HepG2 (cell line): ENCODE data around the gene TACC2. TPM values are rescaled to one million over a fixed set of nuclear protein-coding genes. Genes with fewer than 3 reads are reported as not detected.

Experiments
- ATAC-seq: fragments of 200-7000 bp; cut with Tn5 transposase; 3 replicates; pipeline ENCODE4 v1.9.1; 2020; ENCODE audit warnings: mild to moderate bottlenecking, moderate library complexity
- BruUV-seq: library from RNA; stranded (reverse); fragments of 400-500 nt; replicated peaks from 2 replicates; lab custom pipeline; 2021; lab: Mats Ljungman, UMichigan
- CTCF ChIA-PET: fragments of 300-600 bp; formaldehyde crosslinking; extraction: SDS; loops from one replicate; lab custom pipeline; 2021; ENCODE audit warnings: low total read pairs, inconsistent platforms, low intra/inter-chr PET ratio; lab: Yijun Ruan, JAX
- POLR2A ChIA-PET: fragments of 350-600 bp; sonication (Branson Sonifier 250); formaldehyde crosslinking; loops from one replicate; lab custom pipeline; 2020; ENCODE audit warnings: antibody characterized with exemption, inconsistent platforms; lab: Yijun Ruan, JAX
- DNase-seq: peaks from one replicate; pipeline ENCODE4 v3.0.0-alpha.2; 2015; ENCODE audit warnings: low spot score
- FAIRE-seq: peaks from 3 replicates; lab custom pipeline; 2011; peaks lifted over from hg19 to GRCh38; lab: Jason Lieb, UNC
- H2AFZ ChIP-seq: one replicate; pipeline ENCODE4 v1.6.1; 2011; ENCODE audit warnings: low read length, inconsistent platforms
- H3K27ac ChIP-seq: fragments of 300-600 bp; 3 replicates; pipeline ENCODE4 v1.8.0; 2011; ENCODE audit warnings: mixed run types, mild to moderate bottlenecking, mixed read lengths, low read length, inconsistent platforms; ENCODE audit not compliant: insufficient read depth; ENCODE audit errors: extremely low read length
- H3K27me3 ChIP-seq, 2 experiments: fragments of 200-600 bp in 1 of 2; 2 replicates in 1 of 2; 3 replicates in 1 of 2; pipeline versions ENCODE4 v1.6.0 to v1.8.0; 2011; ENCODE audit warnings: low read length in 2 of 2, mild to moderate bottlenecking in 2 of 2, moderate library complexity in 2 of 2, inconsistent platforms in 1 of 2; ENCODE audit not compliant: insufficient read depth in 2 of 2, control insufficient read depth in 1 of 2
- H3K36me3 ChIP-seq, 2 experiments: fragments of 200-600 bp in 1 of 2; replicated peaks in 1 of 2; 2 replicates in 1 of 2; 3 replicates in 1 of 2; pipeline versions ENCODE4 v1.5.1 to v1.8.0; 2011; ENCODE audit warnings: low read length in 2 of 2, inconsistent platforms in 1 of 2; ENCODE audit not compliant: insufficient read depth in 2 of 2, control insufficient read depth in 1 of 2
- H3K4me1 ChIP-seq: 2 replicates; pipeline ENCODE4 v1.5.1; 2012; ENCODE audit warnings: low read length, inconsistent platforms; ENCODE audit not compliant: insufficient read depth
- H3K4me2 ChIP-seq: 2 replicates; pipeline ENCODE4 v1.6.0; 2011; ENCODE audit warnings: low read depth, low read length, inconsistent platforms
- H3K4me3 ChIP-seq, 3 experiments: fragments of 200-600 bp in 1 of 3; sonication (generic), shearing (Covaris generic) in 1 of 3; replicated peaks in 1 of 3; 2 replicates each; pipeline ENCODE4 v1.5.1; 2011 to 2016; ENCODE audit warnings: low read length in 3 of 3, inconsistent platforms in 2 of 3, low read depth in 2 of 3, mild to moderate bottlenecking in 2 of 3, control low read depth in 1 of 3, mixed read lengths in 1 of 3; ENCODE audit not compliant: insufficient read depth in 1 of 3
- H3K79me2 ChIP-seq: one replicate; pipeline ENCODE4 v1.6.1; 2011; ENCODE audit warnings: low read length, inconsistent platforms; ENCODE audit not compliant: insufficient read depth
- H3K9ac ChIP-seq: 2 replicates; pipeline ENCODE4 v1.6.0; 2011; ENCODE audit warnings: mild to moderate bottlenecking, low read depth, low read length, inconsistent platforms; ENCODE audit not compliant: insufficient read depth
- H3K9me3 ChIP-seq: 2 replicates; pipeline ENCODE4 v1.5.1; 2012; ENCODE audit warnings: mild to moderate bottlenecking, low read length
- H4K20me1 ChIP-seq: 2 replicates; pipeline ENCODE4 v1.6.0; 2011; ENCODE audit warnings: inconsistent platforms, mild to moderate bottlenecking, low read length, moderate library complexity; ENCODE audit not compliant: insufficient read depth
- ZBTB25 ChIP-seq: IDR thresholded peaks from 2 replicates; pipeline ENCODE4 v1.6.1; 2018; ENCODE audit warnings: missing genetic modification reagents
- ZNF121 ChIP-seq: sonication (generic); formaldehyde crosslinking; IDR thresholded peaks from 2 replicates; pipeline ENCODE4 v1.5.0; 2020; ENCODE audit warnings: mild to moderate bottlenecking, missing genetic modification reagents
- ZNF431 ChIP-seq: sonication (generic); formaldehyde crosslinking; IDR thresholded peaks from 2 replicates; pipeline ENCODE4 v1.9.0; 2022; ENCODE audit warnings: missing genetic modification reagents, low read depth, mild to moderate bottlenecking, borderline replicate concordance
- ZNF577 ChIP-seq: sonication (generic); formaldehyde crosslinking; IDR thresholded peaks from 2 replicates; pipeline ENCODE4 v1.4.0; 2020; ENCODE audit warnings: mild to moderate bottlenecking, low read depth, missing genetic modification reagents, borderline replicate concordance
- ZNF629 ChIP-seq: sonication (generic); formaldehyde crosslinking; conservative IDR thresholded peaks from 2 replicates; pipeline ENCODE4 v1.5.0; 2020; ENCODE audit warnings: missing genetic modification reagents
- WGBS: methylation state at CpG from one replicate; pipeline ENCODE4 v1.1.6; 2017; ENCODE audit warnings: low lambda C conversion rate; 5-methylcytosine and 5-hydroxymethylcytosine counted together
- in situ Hi-C: cut with HindIII; loops from 2 replicates; pipeline ENCODE4 v1.10.0; 2017; ENCODE audit warnings: low pct_unique_long_range_greater_than_20kb; ENCODE audit not compliant: extremely low pct_ligation_motif_present
- intact Hi-C: fragments of 100-400 bp; cut with micrococcal nuclease; formaldehyde crosslinking; loops from one replicate; pipeline ENCODE4 v1.10.0; 2022; ENCODE audit not compliant: unreplicated experiment
- polyA plus RNA-seq, 8 experiments: library from polyadenylated mRNA; depleted of rRNA in 3 of 8; stranded (reverse) in 7 of 8; unstranded in 1 of 8; fragments of >200 nt; fragmentation: Illumina TruSeq in 4 of 8; extraction: Trizol in 4 of 8; gene quantifications; 2 replicates each; pipeline versions ENCODE4 v1.2.1 to v1.2.3, GENCODE V29; 2011 to 2016; ENCODE audit warnings: low read depth in 4 of 8, missing spikeins in 1 of 8, mixed read lengths in 1 of 8; ENCODE audit not compliant: insufficient read depth in 1 of 8
- total RNA-seq, 5 experiments: library from RNA; depleted of rRNA; stranded (reverse); fragments of >200 nt; fragmentation: Illumina TruSeq; extraction: Trizol; gene quantifications; 2 replicates each; pipeline ENCODE4 v1.2.3, GENCODE V29; 2016; ENCODE audit warnings: low read depth in 1 of 5
- TF ChIP-seq, protein P1 (sequence below): sonication (generic); formaldehyde crosslinking; IDR thresholded peaks from 2 replicates; pipeline ENCODE4 v1.8.1; 2023; ENCODE audit warnings: missing genetic modification reagents, mild to moderate bottlenecking, borderline replicate concordance

The TACC2 gene
- total and polyA plus RNA-seq, 2 of the 13 experiments (the other 11 are each of a cell fraction or from before 2014, with no cell fraction given): 11.8 to 16.0 TPM

- Histone ChIP-seq H3K4me3 (no peak overlapping the region), H3K9ac (no peak overlapping the region), H3K4me1 (no peaks in the 10 kb centered on the region), H3K27ac (no peak overlapping the region), H3K4me2 (no peak overlapping the region), H4K20me1 (no peaks in the 10 kb centered on the region), H3K9me3 (no peaks in the 10 kb centered on the region), H3K36me3 (peaks cover 11 to 24% of the 10 kb centered on the region in 2 experiments), H3K27me3 (no peaks in the 10 kb centered on the region), H2AFZ (no peak overlapping the region), H3K79me2 (no peaks in the 10 kb centered on the region)
- FAIRE-seq (no peak), ATAC-seq (no peak), DNase-seq (no peak)
- no peak for TF ChIP-seq ZNF121 (CRISPR knock-in tag)
- 98% methylated on average over 2 of the region's 2 CpGs for WGBS
- ChIA-PET CTCF (no interaction called here), POLR2A (no interaction called here)
- intact Hi-C loops (no loop called here), in situ Hi-C loops (no loop called here)
- no TSS peak for BruUV-seq
Measured at GRCh38 chr10:122243550-122243949, 254.6 kb downstream of the TACC2 start.

DNA sequence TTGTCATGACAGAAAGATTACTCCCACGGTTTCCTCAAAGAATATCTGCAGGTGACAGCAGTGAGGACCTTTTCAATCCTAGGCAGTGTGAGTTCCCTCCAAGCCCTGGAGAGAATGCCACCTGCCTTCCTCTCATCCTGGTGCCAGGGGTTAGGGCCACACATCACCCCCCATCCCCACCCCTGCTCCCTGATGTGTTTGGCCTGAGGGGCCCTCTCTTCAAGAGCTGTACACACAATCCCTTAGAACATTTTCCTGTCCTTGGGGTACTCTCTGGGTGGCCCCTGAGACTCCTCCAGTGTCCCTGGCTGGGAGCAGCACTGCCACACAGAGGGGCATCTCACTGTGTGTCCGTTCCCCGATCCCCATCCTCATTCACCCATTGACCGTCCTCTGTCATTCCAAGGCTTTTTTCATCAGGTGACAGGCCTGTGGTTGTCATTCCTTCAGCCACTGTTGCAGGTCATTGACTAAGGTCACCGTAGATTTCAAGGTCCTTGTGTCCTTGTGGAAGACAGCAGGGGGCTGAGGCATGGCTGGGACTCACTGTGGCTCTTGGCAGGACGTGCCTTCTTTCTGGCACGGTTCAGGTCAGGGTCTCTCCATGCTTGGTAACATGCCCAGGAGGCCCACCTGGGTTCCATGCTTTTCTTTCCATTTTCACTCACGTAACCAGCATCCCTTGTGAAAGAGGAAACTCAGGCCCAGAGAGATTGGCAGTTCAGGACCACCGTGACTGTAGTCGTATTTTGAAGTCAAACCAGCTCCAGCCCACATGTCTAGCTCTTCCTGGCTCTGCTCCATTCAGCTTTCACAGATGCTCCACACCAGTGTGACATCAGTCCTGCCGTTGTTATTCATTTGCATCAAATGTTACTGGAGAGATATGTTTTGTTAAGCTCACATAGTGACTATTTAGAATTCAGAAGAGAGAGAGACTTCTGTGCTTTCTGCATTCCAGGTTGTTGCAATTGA, 255.3 kb downstream of the TACC2 start:
- no TSS peak for BruUV-seq
- Histone ChIP-seq H3K4me3 (no peak overlapping the region), H3K27ac (no peak overlapping the region), H3K4me2 (no peak overlapping the region)
- 94% methylated on average over 11 of the region's 11 CpGs for WGBS
- POLR2A ChIA-PET: no interaction called here
- no peak for ATAC-seq
- intact Hi-C loops: no loop called here
- TF ChIP-seq ZNF577 (CRISPR knock-in tag): no peak
- no peak for TF ChIP-seq ZNF629
- TF ChIP-seq ZNF431: no peak
- no peak for TF ChIP-seq ZBTB25 (CRISPR knock-in tag)
- TF ChIP-seq, protein P1, sequence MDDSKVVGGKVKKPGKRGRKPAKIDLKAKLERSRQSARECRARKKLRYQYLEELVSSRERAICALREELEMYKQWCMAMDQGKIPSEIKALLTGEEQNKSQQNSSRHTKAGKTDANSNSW (CRISPR knock-in tag): no peak
- TF ChIP-seq, all 625 proteins: peak for 0
- Histone ChIP-seq H3K9ac (no peak overlapping the region), H3K79me2 (no peaks in the 10 kb centered on the region), H3K9me3 (no peaks in the 10 kb centered on the region), H3K4me1 (no peaks in the 10 kb centered on the region), H2AFZ (no peak overlapping the region), H4K20me1 (no peaks in the 10 kb centered on the region), H3K36me3 (peaks cover 11 to 24% of the 10 kb centered on the region in 2 experiments), H3K27me3 (no peaks in the 10 kb centered on the region)
- no peak for DNase-seq
- in situ Hi-C loops: no loop called here
- CTCF ChIA-PET: no interaction called here
- FAIRE-seq: no peak
